ENCODE measurements around the gene TRIOBP.

GRCh38 chr22:37665487-37665886, 31.4 kb upstream of the TRIOBP start:
- TF ChIP-seq CTCF (IDR thresholded peaks at IDR 0.05) (no peak), EP300 (IDR thresholded peaks at IDR 0.05) (no peak), POLR2A (IDR thresholded peaks at IDR 0.05) (no peak)
